ENCODE data around the gene RTN4R.
A peak's percentile ranks its signal among the peaks of the same experiment; 100 is the strongest.
"Not testable (repeated sequence)": the region's sequence is repeated elsewhere in the genome, so short reads cannot be mapped to it uniquely, and the experiment has no call there.

The RTN4R gene

DNA sequence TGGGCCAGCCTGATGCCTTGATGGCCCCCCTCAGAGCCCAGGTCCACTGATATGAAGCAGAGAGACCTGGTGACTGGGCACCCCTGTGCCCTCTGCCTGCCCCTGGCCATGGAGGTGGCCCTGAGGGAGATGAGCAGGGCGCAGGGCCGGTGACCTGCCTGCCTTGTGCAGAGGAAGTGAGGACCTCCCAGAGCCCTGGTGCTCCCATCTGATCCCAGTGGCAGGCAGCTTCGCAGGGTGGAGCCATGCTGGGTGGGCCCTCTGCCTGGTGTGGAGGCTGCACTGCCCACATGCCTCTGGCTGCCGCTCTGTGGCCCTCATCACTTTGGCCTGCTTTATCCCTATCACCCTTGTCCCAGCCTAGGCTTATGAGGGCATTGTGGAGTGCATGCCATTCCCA is 1.1 kb upstream of the RTN4R start:
- H3K4me1 ChIP-seq (ENCODE audit: insufficient read depth, low read length): peaks cover 13% of the 10 kb centered on the region
- H3K9ac ChIP-seq (ENCODE audit: low read depth, low read length); H4K20me1 ChIP-seq (ENCODE audit: insufficient read depth, low read length); H3K9me3 ChIP-seq (ENCODE audit: insufficient read depth, low read length, severe bottlenecking); ATAC-seq (ENCODE audit: insufficient read depth, low read depth); H3K36me3 ChIP-seq (ENCODE audit: insufficient read depth, low read length); H3K4me3 ChIP-seq (ENCODE audit: low read depth in 1 of 2, low read length in 2 of 2); H3K27ac ChIP-seq (ENCODE audit: low read length); H2AFZ ChIP-seq (ENCODE audit: low read depth, low read length); H3K79me2 ChIP-seq (ENCODE audit: insufficient read depth, low read length); H3K4me2 ChIP-seq (ENCODE audit: insufficient read depth, low read length); DNase-seq: not testable (repeated sequence)
- peaks cover 18% of the 10 kb centered on the region for H3K27me3 ChIP-seq (ENCODE audit: insufficient read depth, low read length, poor library complexity)

DNA sequence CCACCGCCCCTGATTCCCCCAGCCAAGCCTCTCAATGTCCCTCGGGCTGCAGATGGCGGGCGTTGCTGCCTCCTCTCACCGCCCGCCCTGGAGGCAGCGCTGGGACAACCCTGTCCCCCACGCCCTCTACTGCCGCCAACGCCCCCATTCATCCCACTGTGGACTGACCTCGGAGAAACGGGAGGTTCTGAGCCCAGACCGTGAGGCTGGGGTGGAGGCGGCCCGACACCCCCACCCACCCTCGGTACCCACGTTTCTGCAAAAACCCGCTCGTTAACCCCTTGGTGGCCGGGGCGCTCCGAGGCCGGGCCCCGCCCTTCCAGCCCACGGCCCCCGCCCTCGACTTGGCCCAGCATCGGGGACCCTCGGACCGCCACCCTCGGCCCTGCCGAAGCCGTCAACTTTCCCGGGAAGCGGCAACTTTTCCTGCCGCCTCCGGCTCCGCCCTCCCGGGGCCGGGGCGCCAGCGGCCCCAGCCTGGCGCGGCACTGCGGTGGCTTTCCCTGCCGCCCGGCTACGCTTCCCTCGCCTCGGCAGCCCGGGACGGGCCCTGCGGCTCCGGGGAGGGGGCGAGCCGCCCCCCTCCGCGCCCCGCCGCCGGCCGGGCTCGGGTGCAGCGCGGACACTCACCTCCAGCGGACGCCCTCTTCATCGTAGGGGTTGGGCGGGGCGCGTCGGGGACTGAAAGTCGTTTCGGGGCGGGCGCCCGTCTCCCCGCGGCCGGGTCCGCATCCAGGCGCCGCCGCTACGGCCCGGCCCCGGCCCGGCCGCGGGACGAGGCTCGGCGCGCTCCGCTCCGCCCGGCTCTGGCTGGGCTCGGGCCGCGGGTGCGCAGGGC is 458 bp downstream of the RTN4R start:
- Histone ChIP-seq H3K4me3 (ENCODE audit: low read depth in 1 of 2, low read length in 2 of 2) (peak overlapping the region in 1 of 2 experiments; percentile 48; a peak in 2 of 4 replicates), H3K9me3 (ENCODE audit: insufficient read depth, low read length, severe bottlenecking) (no peaks in the 10 kb centered on the region), H3K27ac (ENCODE audit: low read length) (no peak overlapping the region), H3K27me3 (ENCODE audit: insufficient read depth, low read length, poor library complexity) (peaks cover 18% of the 10 kb centered on the region), H3K9ac (ENCODE audit: low read depth, low read length) (peak overlapping the region; percentile 21; the same call in 1 of the 2 replicates), H3K79me2 (ENCODE audit: insufficient read depth, low read length) (no peaks in the 10 kb centered on the region), H3K36me3 (ENCODE audit: insufficient read depth, low read length) (no peaks in the 10 kb centered on the region), H2AFZ (ENCODE audit: low read depth, low read length) (no peak overlapping the region), H3K4me2 (ENCODE audit: insufficient read depth, low read length) (peak overlapping the region; percentile 47), H3K4me1 (ENCODE audit: insufficient read depth, low read length) (peaks cover 13% of the 10 kb centered on the region), H4K20me1 (ENCODE audit: insufficient read depth, low read length) (no peaks in the 10 kb centered on the region)
- ATAC-seq (ENCODE audit: insufficient read depth, low read depth): no peak; the same call in 2 of the 3 replicates
- DNase-seq: no peak
- TF ChIP-seq EZH2 (IDR thresholded peaks at IDR 0.05; ENCODE audit: borderline replicate concordance, low read depth, low read length, severe bottlenecking): no peak
- TF ChIP-seq, protein P1, sequence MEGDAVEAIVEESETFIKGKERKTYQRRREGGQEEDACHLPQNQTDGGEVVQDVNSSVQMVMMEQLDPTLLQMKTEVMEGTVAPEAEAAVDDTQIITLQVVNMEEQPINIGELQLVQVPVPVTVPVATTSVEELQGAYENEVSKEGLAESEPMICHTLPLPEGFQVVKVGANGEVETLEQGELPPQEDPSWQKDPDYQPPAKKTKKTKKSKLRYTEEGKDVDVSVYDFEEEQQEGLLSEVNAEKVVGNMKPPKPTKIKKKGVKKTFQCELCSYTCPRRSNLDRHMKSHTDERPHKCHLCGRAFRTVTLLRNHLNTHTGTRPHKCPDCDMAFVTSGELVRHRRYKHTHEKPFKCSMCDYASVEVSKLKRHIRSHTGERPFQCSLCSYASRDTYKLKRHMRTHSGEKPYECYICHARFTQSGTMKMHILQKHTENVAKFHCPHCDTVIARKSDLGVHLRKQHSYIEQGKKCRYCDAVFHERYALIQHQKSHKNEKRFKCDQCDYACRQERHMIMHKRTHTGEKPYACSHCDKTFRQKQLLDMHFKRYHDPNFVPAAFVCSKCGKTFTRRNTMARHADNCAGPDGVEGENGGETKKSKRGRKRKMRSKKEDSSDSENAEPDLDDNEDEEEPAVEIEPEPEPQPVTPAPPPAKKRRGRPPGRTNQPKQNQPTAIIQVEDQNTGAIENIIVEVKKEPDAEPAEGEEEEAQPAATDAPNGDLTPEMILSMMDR (IDR thresholded peaks at IDR 0.05; ENCODE audit: borderline replicate concordance, extremely low read depth, low read length, poor library complexity, severe bottlenecking): no peak

DNA sequence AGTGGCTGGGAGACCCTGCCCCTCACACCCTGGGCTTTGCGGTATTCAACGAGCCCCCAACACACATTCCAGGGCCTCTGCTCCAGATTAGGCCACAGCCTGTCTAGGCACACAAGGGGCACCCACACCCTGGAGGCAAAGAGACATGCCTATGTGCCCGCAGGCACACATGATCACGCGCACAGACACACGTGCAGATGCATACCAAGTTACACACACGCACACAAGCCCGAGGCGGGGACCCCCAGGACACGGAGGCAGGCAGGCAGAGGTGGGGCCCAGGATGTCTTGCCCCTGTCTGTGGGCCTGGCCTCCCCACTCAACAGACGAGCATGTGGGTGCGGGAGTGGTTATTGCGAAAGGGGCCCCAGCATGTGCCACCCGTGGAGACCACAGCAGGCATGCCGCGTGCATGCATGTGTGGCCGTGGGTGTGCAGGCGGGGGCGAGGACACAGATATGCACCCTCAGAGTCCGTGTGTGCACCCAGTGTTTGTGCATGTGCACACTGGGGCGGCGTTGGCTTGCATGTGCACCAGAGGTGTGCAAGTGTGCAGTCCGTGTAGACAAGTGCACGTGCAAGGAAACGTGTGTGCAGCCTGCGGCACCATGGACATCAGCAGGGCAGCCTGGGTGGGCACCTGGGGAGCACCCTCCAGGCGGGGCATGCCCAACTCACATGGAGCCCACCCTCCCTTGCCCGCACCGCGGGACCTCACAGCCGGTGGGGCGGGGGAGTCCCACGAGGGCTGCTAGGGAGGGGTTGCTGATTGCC is 1.3 kb downstream of the RTN4R start:
- not testable (repeated sequence) for H3K4me3 ChIP-seq (ENCODE audit: low read depth in 1 of 2, low read length in 2 of 2); H3K36me3 ChIP-seq (ENCODE audit: insufficient read depth, low read length); DNase-seq; H3K27ac ChIP-seq (ENCODE audit: low read length); H3K9ac ChIP-seq (ENCODE audit: low read depth, low read length); H2AFZ ChIP-seq (ENCODE audit: low read depth, low read length); ATAC-seq (ENCODE audit: insufficient read depth, low read depth); H3K79me2 ChIP-seq (ENCODE audit: insufficient read depth, low read length); H4K20me1 ChIP-seq (ENCODE audit: insufficient read depth, low read length); H3K4me2 ChIP-seq (ENCODE audit: insufficient read depth, low read length); H3K9me3 ChIP-seq (ENCODE audit: insufficient read depth, low read length, severe bottlenecking)
- peaks cover 13% of the 10 kb centered on the region for H3K4me1 ChIP-seq (ENCODE audit: insufficient read depth, low read length)
- H3K27me3 ChIP-seq (ENCODE audit: insufficient read depth, low read length, poor library complexity): peaks cover 18% of the 10 kb centered on the region

DNA sequence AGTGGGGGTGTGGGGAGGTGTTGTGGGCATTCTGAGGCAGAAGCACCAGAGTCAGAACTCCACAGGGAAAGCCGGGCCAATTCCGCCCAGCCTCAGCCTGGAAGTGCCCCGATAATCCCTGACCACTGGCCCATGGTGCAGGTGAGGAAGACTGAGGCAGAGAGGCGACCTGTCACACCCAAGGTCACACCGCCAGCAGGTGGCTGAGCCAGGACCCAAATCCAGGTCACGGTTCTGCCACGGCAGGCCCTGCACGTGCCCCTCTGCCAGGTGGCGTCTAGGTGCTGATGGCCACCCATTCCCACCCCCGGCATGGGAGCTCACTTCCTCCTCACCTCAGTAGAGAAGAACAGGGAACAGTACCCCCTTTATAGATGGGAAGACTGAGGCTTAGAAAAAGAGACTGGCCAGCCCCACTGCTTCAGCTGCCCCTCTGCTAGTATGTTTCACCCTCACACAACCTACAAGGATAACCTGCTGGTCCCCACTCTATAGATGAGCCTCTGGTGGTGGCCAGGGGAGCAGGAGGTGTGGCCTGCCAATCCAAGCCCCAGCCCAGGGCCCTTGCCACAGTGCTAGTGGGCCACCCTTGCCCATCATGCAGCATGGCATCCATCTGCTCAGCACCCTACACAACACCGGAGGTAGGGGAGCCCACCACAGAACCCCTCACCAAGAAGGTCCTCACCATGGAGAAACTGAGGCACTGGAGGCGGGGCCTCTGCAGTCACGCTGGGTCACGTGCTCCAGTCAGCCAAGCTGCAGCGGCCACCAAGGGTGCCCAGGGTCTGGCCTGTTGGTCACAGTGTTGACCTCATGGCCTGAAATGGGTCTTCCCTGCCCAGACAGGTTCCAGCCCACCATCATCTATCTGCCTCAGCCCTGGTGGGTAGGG is 2.1 kb downstream of the RTN4R start:
- H3K4me1 ChIP-seq (ENCODE audit: insufficient read depth, low read length): peaks cover 13% of the 10 kb centered on the region
- not testable (repeated sequence) for ATAC-seq (ENCODE audit: insufficient read depth, low read depth); H3K36me3 ChIP-seq (ENCODE audit: insufficient read depth, low read length); DNase-seq; H3K4me3 ChIP-seq (ENCODE audit: low read depth in 1 of 2, low read length in 2 of 2); H2AFZ ChIP-seq (ENCODE audit: low read depth, low read length); H3K9ac ChIP-seq (ENCODE audit: low read depth, low read length); H3K79me2 ChIP-seq (ENCODE audit: insufficient read depth, low read length); H3K4me2 ChIP-seq (ENCODE audit: insufficient read depth, low read length); H3K27ac ChIP-seq (ENCODE audit: low read length); H4K20me1 ChIP-seq (ENCODE audit: insufficient read depth, low read length); H3K9me3 ChIP-seq (ENCODE audit: insufficient read depth, low read length, severe bottlenecking)
- peaks cover 18% of the 10 kb centered on the region for H3K27me3 ChIP-seq (ENCODE audit: insufficient read depth, low read length, poor library complexity)

All from DND-41 (cell line).